T-helper 2 cell treated with Interferon-gamma antibody and Interleukin-4, amounts not matched to agents 100 ng/mL and 5 ng/mL, for 36 hours (primary cell): ENCODE results near the gene ACSBG1. TPM values are rescaled to one million over a fixed set of nuclear protein-coding genes. Genes with fewer than 3 reads are reported as not detected.
"Not testable (repeated sequence)": the region's sequence is repeated elsewhere in the genome, so short reads cannot be mapped to it uniquely, and the experiment has no call there.

Source experiments
- intact Hi-C: fragments of 100-400 bp; cut with micrococcal nuclease; formaldehyde crosslinking; loops from one replicate; pipeline ENCODE4 v1.15.1; 2023
- total RNA-seq: library from RNA; stranded (reverse); gene quantifications from 2 replicates; pipeline ENCODE4 v1.2.3, GENCODE V29; 2022

The ACSBG1 gene
- total RNA-seq, 1 donor from 2014 or later, result not detected

- intact Hi-C loops, result no loop called here
These were observed 62.4 kb downstream of the ACSBG1 start for GRCh38 chr15:78171864-78172472.

GRCh38 chr15:78170848-78171773, 63.3 kb downstream of the ACSBG1 start:
- intact Hi-C loops, result no loop called here

GRCh38 chr15:78168608-78169007, 65.8 kb downstream of the ACSBG1 start:
- intact Hi-C loops, result loop anchor here (5.0 kb wide), 1 partner anchor 36 kb away; the partner anchor contains the start of gene CIB2

GRCh38 chr15:78167227-78167888, 67.0 kb downstream of the ACSBG1 start:
- intact Hi-C loops, result loop anchor here (1.0 to 5.0 kb wide), 2 partner anchors 18 to 35 kb away; partner anchors contain the start of genes CIB2 and IDH3A

GRCh38 chr15:78164010-78164409, 70.4 kb downstream of the ACSBG1 start:
- intact Hi-C loops, result no loop called here

- intact Hi-C loops, result no loop called here
These were observed 72.3 kb downstream of the ACSBG1 start for GRCh38 chr15:78162038-78162437.

GRCh38 chr15:78159395-78159794, 75.0 kb downstream of the ACSBG1 start:
- intact Hi-C loops, result no loop called here

- intact Hi-C loops, result no loop called here
These were observed 77.2 kb downstream of the ACSBG1 start for GRCh38 chr15:78157203-78157602.

- intact Hi-C loops, result no loop called here
These were observed 77.7 kb downstream of the ACSBG1 start for GRCh38 chr15:78156653-78157052.

GRCh38 chr15:78155355-78155939, 78.9 kb downstream of the ACSBG1 start:
- intact Hi-C loops, result no loop called here

GRCh38 chr15:78154955-78155354, 79.4 kb downstream of the ACSBG1 start:
- intact Hi-C loops, result no loop called here

GRCh38 chr15:78151075-78151474, 83.3 kb downstream of the ACSBG1 start:
- intact Hi-C loops, result not testable (repeated sequence)

- intact Hi-C loops, result loop anchor here (1.0 to 10.0 kb wide), 4 partner anchors 17 to 285 kb away; partner anchors contain the start of genes CIB2, IREB2 and SKIC8
These were observed 84.3 kb downstream of the ACSBG1 start for GRCh38 chr15:78149805-78150751.

- intact Hi-C loops, result loop anchor here (1.0 to 10.0 kb wide), 4 partner anchors 18 to 286 kb away; partner anchors contain the start of genes CIB2, IREB2 and SKIC8
These were observed 85.1 kb downstream of the ACSBG1 start, which contains the start of gene IDH3A for GRCh38 chr15:78149068-78149804. IDH3A (plus strand) TSS chr15:78149362; CDS start chr15:78149404, 42 bp downstream.

- intact Hi-C loops, result loop anchor here (1.0 to 10.0 kb wide), 4 partner anchors 17 to 286 kb away; partner anchors contain the start of genes CIB2, IREB2 and SKIC8
These were observed 85.8 kb downstream of the ACSBG1 start for GRCh38 chr15:78148392-78149067.

- intact Hi-C loops, result loop anchor here (10.0 kb wide), 1 partner anchor 287 kb away; the partner anchor contains the start of gene IREB2
These were observed 86.8 kb downstream of the ACSBG1 start for GRCh38 chr15:78147566-78147965.

GRCh38 chr15:78146425-78147154, 87.8 kb downstream of the ACSBG1 start:
- intact Hi-C loops, result loop anchor here (10.0 kb wide), 1 partner anchor 288 kb away; the partner anchor contains the start of gene IREB2

GRCh38 chr15:78142332-78142731, 92.0 kb downstream of the ACSBG1 start:
- intact Hi-C loops, result loop anchor here (10.0 kb wide), 1 partner anchor 292 kb away; the partner anchor contains the start of gene IREB2
